ENCODE data around the gene ENTREP1.

- TF ChIP-seq POLR2A (IDR thresholded peaks at IDR 0.05; ENCODE audit: extremely low read depth, insufficient read length) (no peak), CTCF (IDR thresholded peaks at IDR 0.05; ENCODE audit: low read depth, low read length) (no peak)
These were observed 95.7 kb downstream of the ENTREP1 start for GRCh38 chr9:69420611-69421270.
